ENCODE results near the gene RPL10A. TPM values are rescaled to one million over a fixed set of nuclear protein-coding genes. Genes with fewer than 3 reads are reported as not detected.

Gene RPL10A
- polyA plus RNA-seq, 1 donor (not counting 4 experiments of a cell fraction or from before 2014, with no cell fraction given) = 2,462 TPM

- Histone ChIP-seq H3K4me1 (ENCODE audit: control insufficient read depth, extremely low read depth, insufficient read depth, low read length) (peaks cover 15% of the 10 kb centered on the region), H4K20me1 (ENCODE audit: control insufficient read depth, extremely low read depth, insufficient read depth, low read length) (peaks cover 41% of the 10 kb centered on the region), H3K79me2 (ENCODE audit: control insufficient read depth, insufficient read depth, low read length) (peaks cover 28% of the 10 kb centered on the region), H3K4me3 (ENCODE audit: control insufficient read depth in 2 of 3, extremely low read depth in 1 of 3, insufficient read depth in 2 of 3, low read depth in 1 of 3, low read length in 3 of 3) (peak overlapping the region; percentile 81 to 94 (median 85)), H3K9ac (ENCODE audit: control insufficient read depth, extremely low read depth, insufficient read depth, low read length) (peak overlapping the region; percentile 98), H3K4me2 (ENCODE audit: control insufficient read depth, extremely low read depth, insufficient read depth, low read depth, low read length) (peak overlapping the region; percentile 92), H3K9me3 (ENCODE audit: control insufficient read depth, low read depth, low read length) (no peaks in the 10 kb centered on the region), H2AFZ (ENCODE audit: control insufficient read depth, low read length) (no peak overlapping the region), H3K9me1 (ENCODE audit: control insufficient read depth, extremely low read depth, insufficient read depth, low read length) (peaks cover 3% of the 10 kb centered on the region), H3K36me3 (ENCODE audit: control insufficient read depth in 2 of 2, extremely low read depth in 1 of 2, insufficient read depth in 2 of 2, low read length in 2 of 2) (peaks cover 16 to 62% of the 10 kb centered on the region in 2 experiments), H3K27me3 (ENCODE audit: control insufficient read depth, extremely low read depth, insufficient read depth, low read length) (no peaks in the 10 kb centered on the region), H3K27ac (ENCODE audit: control insufficient read depth, insufficient read depth, low read length) (peak overlapping the region; percentile 92)
- DNase-seq (ENCODE audit: low read depth, low spot score) (no peak), FAIRE-seq (no peak)
- TF ChIP-seq CTCF (optimal IDR thresholded peaks at IDR 0.05 in 1 of 3, IDR thresholded peaks at IDR 0.05 in 1 of 3, conservative IDR thresholded peaks at IDR 0.05 in 1 of 3; ENCODE audit: extremely low read depth in 1 of 3, insufficient read depth in 2 of 3, low read length in 3 of 3) (no peak), EZH2 (IDR thresholded peaks at IDR 0.05; ENCODE audit: low read length) (no peak)
- dilution Hi-C loops (cut with MboI; ENCODE audit: extremely low pct_ligation_motif_present, low sequenced_read_pairs) = no loop called here
Measured at GRCh38 chr6:35470663-35471120, 2.5 kb downstream of the RPL10A start.

DNA sequence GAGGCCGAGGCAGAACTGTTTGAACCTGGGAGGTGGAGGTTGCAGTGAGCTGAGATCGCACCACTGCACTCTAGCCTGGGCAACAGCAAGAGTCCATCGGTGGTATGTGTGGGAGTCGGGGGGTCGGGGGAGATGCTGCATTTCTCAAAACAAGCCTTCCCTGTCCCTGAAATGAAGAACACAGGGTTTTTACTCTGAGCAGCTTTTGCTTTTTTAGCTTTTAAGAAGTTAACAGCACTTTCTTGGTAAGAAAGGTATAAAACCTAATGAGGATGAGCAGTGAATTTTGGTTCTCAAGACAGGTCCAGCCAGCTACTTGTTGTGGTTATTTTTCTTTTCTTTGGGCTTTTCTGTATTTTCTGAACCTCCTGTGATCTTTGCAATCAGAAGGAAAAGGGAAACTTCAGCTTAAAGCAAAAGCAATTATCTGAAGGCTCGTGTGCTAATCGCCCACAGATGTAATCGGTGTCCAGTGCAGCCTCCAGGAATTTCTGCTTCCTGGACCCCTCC is 3.7 kb downstream of the RPL10A start:
- TF ChIP-seq EZH2 (IDR thresholded peaks at IDR 0.05; ENCODE audit: low read length) (no peak), CTCF (optimal IDR thresholded peaks at IDR 0.05 in 1 of 3, IDR thresholded peaks at IDR 0.05 in 1 of 3, conservative IDR thresholded peaks at IDR 0.05 in 1 of 3; ENCODE audit: extremely low read depth in 1 of 3, insufficient read depth in 2 of 3, low read length in 3 of 3) (no peak)
- H3K79me2 ChIP-seq (ENCODE audit: control insufficient read depth, insufficient read depth, low read length) = peaks cover 28% of the 10 kb centered on the region
- peak overlapping the region; percentile 5 for H3K27ac ChIP-seq (ENCODE audit: control insufficient read depth, insufficient read depth, low read length)
- no peaks in the 10 kb centered on the region for H3K9me3 ChIP-seq (ENCODE audit: control insufficient read depth, low read depth, low read length)
- no peak overlapping the region for H2AFZ ChIP-seq (ENCODE audit: control insufficient read depth, low read length)
- peaks cover 15% of the 10 kb centered on the region for H3K4me1 ChIP-seq (ENCODE audit: control insufficient read depth, extremely low read depth, insufficient read depth, low read length)
- H3K27me3 ChIP-seq (ENCODE audit: control insufficient read depth, extremely low read depth, insufficient read depth, low read length) = no peaks in the 10 kb centered on the region
- no peak overlapping the region for H3K4me2 ChIP-seq (ENCODE audit: control insufficient read depth, extremely low read depth, insufficient read depth, low read depth, low read length)
- peaks cover 16 to 56% of the 10 kb centered on the region in 2 experiments for H3K36me3 ChIP-seq (ENCODE audit: control insufficient read depth in 2 of 2, extremely low read depth in 1 of 2, insufficient read depth in 2 of 2, low read length in 2 of 2)
- peaks cover 3% of the 10 kb centered on the region for H3K9me1 ChIP-seq (ENCODE audit: control insufficient read depth, extremely low read depth, insufficient read depth, low read length)
- FAIRE-seq = no peak
- peak overlapping the region in 1 of 3 experiments; percentile 0 for H3K4me3 ChIP-seq (ENCODE audit: control insufficient read depth in 2 of 3, extremely low read depth in 1 of 3, insufficient read depth in 2 of 3, low read depth in 1 of 3, low read length in 3 of 3)
- H4K20me1 ChIP-seq (ENCODE audit: control insufficient read depth, extremely low read depth, insufficient read depth, low read length) = peaks cover 41% of the 10 kb centered on the region
- peak overlapping the region; percentile 43 for H3K9ac ChIP-seq (ENCODE audit: control insufficient read depth, extremely low read depth, insufficient read depth, low read length)
- no peak for DNase-seq (ENCODE audit: low read depth, low spot score)
- dilution Hi-C loops (cut with MboI; ENCODE audit: extremely low pct_ligation_motif_present, low sequenced_read_pairs) = no loop called here
